Endothelial cell of umbilical vein (primary cell): Measurements from ENCODE around the gene KRT3. TPM values are rescaled to one million over a fixed set of nuclear protein-coding genes. Genes with fewer than 3 reads are reported as not detected.

Experiments used
- BruUV-seq: library from RNA; stranded (reverse); fragments of 400-500 nt; replicated peaks from 2 replicates; lab custom pipeline; 2021; lab: Mats Ljungman, UMichigan
- CTCF ChIA-PET: fragments of 300-600, 350-600 bp; sonication (Branson Sonifier 250); formaldehyde crosslinking; loops from one replicate; lab custom pipeline; 2021; ENCODE audit warnings: antibody characterized with exemption, inconsistent platforms; lab: Charles Lee
- POLR2A ChIA-PET: fragments of 300-600, 350-600 bp; sonication (Branson Sonifier 250); formaldehyde crosslinking; loops from one replicate; lab custom pipeline; 2021; ENCODE audit warnings: antibody characterized with exemption, inconsistent platforms; lab: Charles Lee
- DNase-seq: peaks from one replicate; pipeline ENCODE4 v3.0.0-alpha.2; 2011; ENCODE audit warnings: low read depth, low spot score
- FAIRE-seq: peaks from 2 replicates; lab custom pipeline; 2011; peaks lifted over from hg19 to GRCh38; lab: Jason Lieb, UNC
- H2AFZ ChIP-seq: 2 replicates; pipeline ENCODE4 v1.6.0; 2012; ENCODE audit warnings: low read depth, low read length, control low read depth, inconsistent platforms
- H3K27ac ChIP-seq: 2 replicates; pipeline ENCODE4 v1.5.1; 2011; ENCODE audit warnings: low read depth, mild to moderate bottlenecking, control low read depth, low read length, moderate library complexity; ENCODE audit not compliant: insufficient read depth
- H3K27me3 ChIP-seq, 2 experiments: 2 replicates each; pipeline versions ENCODE4 v1.6.0 to v1.6.1; 2011; ENCODE audit warnings: low read length in 2 of 2, mixed read lengths in 1 of 2; ENCODE audit not compliant: control insufficient read depth in 2 of 2, insufficient read depth in 2 of 2
- H3K36me3 ChIP-seq, 2 experiments: 2 replicates in 1 of 2; 3 replicates in 1 of 2; pipeline ENCODE4 v1.5.1; 2011; ENCODE audit warnings: low read length in 2 of 2, mild to moderate bottlenecking in 1 of 2, moderate library complexity in 1 of 2; ENCODE audit not compliant: control insufficient read depth in 2 of 2, insufficient read depth in 2 of 2; ENCODE audit errors: extremely low read depth in 1 of 2
- H3K4me1 ChIP-seq: 3 replicates; pipeline ENCODE4 v1.5.1; 2011; ENCODE audit warnings: mild to moderate bottlenecking, low read length; ENCODE audit not compliant: control insufficient read depth, insufficient read depth; ENCODE audit errors: extremely low read depth
- H3K4me2 ChIP-seq: 2 replicates; pipeline ENCODE4 v1.6.1; 2011; ENCODE audit warnings: low read length, control low read depth, mixed read lengths; ENCODE audit not compliant: insufficient read depth
- H3K4me3 ChIP-seq, 3 experiments: fragments of 200-600 bp in 1 of 3; sonication (generic), shearing (Covaris generic) in 1 of 3; replicated peaks in 1 of 3; 2 replicates each; pipeline ENCODE4 v1.5.1; 2011 to 2016; ENCODE audit warnings: control low read depth in 3 of 3, low read length in 3 of 3, mild to moderate bottlenecking in 2 of 3, inconsistent platforms in 1 of 3, low read depth in 1 of 3, moderate library complexity in 1 of 3; ENCODE audit not compliant: insufficient read depth in 1 of 3
- H3K79me2 ChIP-seq: 2 replicates; pipeline ENCODE4 v1.6.0; 2012; ENCODE audit warnings: low read length, inconsistent platforms; ENCODE audit not compliant: control insufficient read depth, insufficient read depth
- H3K9ac ChIP-seq: replicated peaks from 2 replicates; pipeline ENCODE3; 2011; ENCODE audit warnings: low read length, control low read depth; ENCODE audit not compliant: insufficient read depth; ENCODE audit errors: extremely low read depth
- H3K9me1 ChIP-seq: replicated peaks from 3 replicates; pipeline ENCODE4 v1.6.0; 2011; ENCODE audit warnings: mild to moderate bottlenecking, low read length; ENCODE audit not compliant: control insufficient read depth, insufficient read depth; ENCODE audit errors: extremely low read depth
- H3K9me3 ChIP-seq: replicated peaks from 2 replicates; pipeline ENCODE4 v1.5.1; 2012; ENCODE audit warnings: low read length, inconsistent platforms; ENCODE audit not compliant: control insufficient read depth, insufficient read depth
- H4K20me1 ChIP-seq: replicated peaks from 2 replicates; pipeline ENCODE3; 2011; ENCODE audit warnings: mild to moderate bottlenecking, low read length; ENCODE audit not compliant: control insufficient read depth, insufficient read depth; ENCODE audit errors: extremely low read depth
- EZH2 ChIP-seq: IDR thresholded peaks from 2 replicates; pipeline ENCODE4 v1.6.1; 2012; ENCODE audit warnings: borderline replicate concordance, low read depth, mild to moderate bottlenecking, moderate library complexity, low read length, inconsistent platforms; ENCODE audit not compliant: severe bottlenecking
- FOS ChIP-seq: IDR thresholded peaks from 2 replicates; pipeline ENCODE4 v1.6.1; 2011; ENCODE audit warnings: mild to moderate bottlenecking, low read length, moderate library complexity, borderline replicate concordance; ENCODE audit not compliant: insufficient read depth
- GATA2 ChIP-seq: IDR thresholded peaks from 2 replicates; pipeline ENCODE4 v1.7.0; 2011; ENCODE audit warnings: low read depth, mild to moderate bottlenecking, moderate library complexity, mixed read lengths, low read length; ENCODE audit not compliant: insufficient read length, insufficient read depth
- JUN ChIP-seq: IDR thresholded peaks from 2 replicates; pipeline ENCODE4 v1.6.1; 2011; ENCODE audit warnings: borderline replicate concordance, low read depth; ENCODE audit not compliant: insufficient read length, insufficient read depth
- MYC ChIP-seq: IDR thresholded peaks from one replicate; pipeline ENCODE4 v1.6.1; 2011; ENCODE audit warnings: mild to moderate bottlenecking, low read depth, low read length
- POLR2A ChIP-seq: IDR thresholded peaks from 2 replicates; pipeline ENCODE4 v1.6.1; 2012; ENCODE audit warnings: low read depth, mild to moderate bottlenecking, control low read depth, low read length
- POLR2AphosphoS5 ChIP-seq: IDR thresholded peaks from 2 replicates; pipeline ENCODE4 v1.6.1; 2012; ENCODE audit warnings: low read depth, mild to moderate bottlenecking, control low read depth, low read length, moderate library complexity; ENCODE audit not compliant: insufficient read depth
- dilution Hi-C: fragments of 300-500 bp; cut with MboI; formaldehyde crosslinking; loops from one replicate; pipeline ENCODE4 v1.15.0; 2019; ENCODE audit warnings: low sequenced_read_pairs; ENCODE audit not compliant: extremely low pct_ligation_motif_present
- intact Hi-C: fragments of 100-400 bp; cut with micrococcal nuclease; formaldehyde crosslinking; loops from one replicate; pipeline ENCODE4 v1.10.0; 2022
- polyA plus RNA-seq, 4 experiments: library from polyadenylated mRNA; depleted of rRNA in 3 of 4; stranded (reverse) in 3 of 4; unstranded in 1 of 4; fragments of >200 nt; gene quantifications; 2 replicates each; pipeline versions ENCODE4 v1.2.1 to v1.2.3, GENCODE V29; 2011 to 2012; ENCODE audit warnings: missing spikeins in 1 of 4
- total RNA-seq: library from RNA; stranded (reverse); gene quantifications from 2 replicates; pipeline ENCODE4 v1.2.3, GENCODE V29; 2021
- TF ChIP-seq, protein P1 (sequence below), 2 donors: IDR thresholded peaks; 1 replicate in 1 of 2; 2 replicates in 1 of 2; pipeline ENCODE4 v1.5.1; 2011; ENCODE audit warnings: low read length in 2 of 2, mild to moderate bottlenecking in 2 of 2, moderate library complexity in 2 of 2, control low read depth in 1 of 2, inconsistent platforms in 1 of 2, low read depth in 1 of 2; ENCODE audit not compliant: insufficient read depth in 1 of 2; ENCODE audit errors: extremely low read depth in 1 of 2
- TF ChIP-seq, protein P2 (sequence below): IDR thresholded peaks from 2 replicates; pipeline ENCODE4 v1.6.1; 2011; ENCODE audit not compliant: insufficient read depth, insufficient read length

The KRT3 gene
- total and polyA plus RNA-seq, 2 donors (not counting 3 experiments of a cell fraction or from before 2014, with no cell fraction given) = not detected

DNA sequence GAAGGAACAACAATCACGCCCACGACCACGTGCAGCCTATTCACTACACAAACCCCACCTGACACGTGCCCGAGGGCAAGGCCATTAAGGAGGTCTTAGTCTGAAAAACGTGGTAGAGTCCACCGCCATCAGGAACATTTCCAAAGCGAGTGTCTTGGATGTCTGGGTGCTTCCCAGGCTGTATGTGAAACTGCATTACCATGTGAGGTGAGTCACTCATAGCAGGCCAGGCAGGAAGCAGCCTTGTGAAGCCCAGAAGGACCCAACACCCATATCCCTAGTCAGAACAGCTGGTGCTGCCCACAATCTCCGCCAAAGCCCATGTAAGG lies 41.5 kb upstream of the KRT3 start:
- Histone ChIP-seq H3K4me3 (no peak overlapping the region), H3K4me1 (peaks cover 4% of the 10 kb centered on the region), H2AFZ (no peak overlapping the region), H3K27ac (no peak overlapping the region), H4K20me1 (no peaks in the 10 kb centered on the region), H3K4me2 (no peak overlapping the region), H3K9me1 (no peaks in the 10 kb centered on the region), H3K9ac (no peak overlapping the region), H3K27me3 (no peaks in the 10 kb centered on the region), H3K36me3 (no peaks in the 10 kb centered on the region), H3K79me2 (no peaks in the 10 kb centered on the region), H3K9me3 (no peaks in the 10 kb centered on the region)
- intact Hi-C loops = no loop called here
- ChIA-PET POLR2A (no interaction called here), CTCF (no interaction called here)
- dilution Hi-C loops = no loop called here
- DNase-seq (peak; percentile 23), FAIRE-seq (peak; percentile 40)
- TF ChIP-seq FOS = peak; percentile 60
- no peak for TF ChIP-seq EZH2
- no TSS peak for BruUV-seq

DNA sequence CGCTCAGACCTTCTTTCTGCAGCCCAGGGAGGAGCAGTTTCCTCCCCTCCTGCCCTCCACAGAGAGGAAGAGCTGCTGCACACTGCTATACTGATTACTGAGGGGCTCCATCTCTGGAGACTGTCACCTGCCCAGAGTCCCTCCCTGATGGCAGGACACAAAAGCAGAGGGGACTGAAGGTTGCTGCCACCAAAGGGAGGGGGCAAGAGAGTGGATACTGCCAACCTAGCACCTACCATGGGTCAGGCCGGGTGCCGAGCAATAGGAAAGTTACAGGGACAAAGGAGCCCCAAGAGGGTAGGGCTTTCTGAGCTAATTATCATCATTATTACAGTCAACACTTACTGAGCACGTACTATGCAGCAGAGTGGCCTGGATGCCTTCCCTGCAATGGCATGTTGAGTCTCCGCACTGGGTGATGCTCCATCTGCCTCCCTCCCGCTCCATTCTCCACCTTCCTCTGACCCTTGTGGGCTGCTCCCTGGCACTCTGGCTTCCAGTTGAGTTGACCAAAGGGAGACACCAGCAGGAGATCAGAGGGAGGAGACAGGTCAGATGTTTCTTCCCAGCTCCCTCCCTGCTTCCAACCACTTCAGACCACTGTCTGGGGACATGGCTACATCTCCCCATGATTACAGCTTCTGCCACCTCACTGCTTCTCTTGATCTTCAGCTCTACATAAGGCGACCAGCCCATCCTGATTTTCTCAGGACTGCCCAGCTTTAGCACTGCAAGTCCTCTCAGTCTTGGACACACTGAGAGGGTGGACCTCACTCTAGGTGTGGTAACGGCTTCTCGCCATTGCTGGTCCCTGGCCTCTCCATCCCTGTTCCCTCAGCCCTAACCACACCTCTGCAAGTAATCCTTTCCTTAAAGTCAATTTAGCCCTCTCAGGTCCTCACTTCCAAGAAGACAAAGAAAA lies 40.8 kb upstream of the KRT3 start:
- H3K27me3 ChIP-seq = no peaks in the 10 kb centered on the region
- intact Hi-C loops = no loop called here
- dilution Hi-C loops = no loop called here
- CTCF ChIA-PET = no interaction called here
- H4K20me1 ChIP-seq = no peaks in the 10 kb centered on the region
- H3K79me2 ChIP-seq = no peaks in the 10 kb centered on the region
- no peak overlapping the region for H2AFZ ChIP-seq
- no peaks in the 10 kb centered on the region for H3K36me3 ChIP-seq
- DNase-seq = no peak
- peaks cover 4% of the 10 kb centered on the region for H3K4me1 ChIP-seq
- H3K9me3 ChIP-seq = no peaks in the 10 kb centered on the region
- BruUV-seq = no TSS peak
- POLR2A ChIA-PET = no interaction called here
- no peak overlapping the region for H3K9ac ChIP-seq
- H3K9me1 ChIP-seq = no peaks in the 10 kb centered on the region
- H3K4me3 ChIP-seq = no peak overlapping the region
- H3K4me2 ChIP-seq = no peak overlapping the region
- no peak for FAIRE-seq
- TF ChIP-seq EZH2 = no peak
- no peak for TF ChIP-seq JUN
- TF ChIP-seq, protein P1, sequence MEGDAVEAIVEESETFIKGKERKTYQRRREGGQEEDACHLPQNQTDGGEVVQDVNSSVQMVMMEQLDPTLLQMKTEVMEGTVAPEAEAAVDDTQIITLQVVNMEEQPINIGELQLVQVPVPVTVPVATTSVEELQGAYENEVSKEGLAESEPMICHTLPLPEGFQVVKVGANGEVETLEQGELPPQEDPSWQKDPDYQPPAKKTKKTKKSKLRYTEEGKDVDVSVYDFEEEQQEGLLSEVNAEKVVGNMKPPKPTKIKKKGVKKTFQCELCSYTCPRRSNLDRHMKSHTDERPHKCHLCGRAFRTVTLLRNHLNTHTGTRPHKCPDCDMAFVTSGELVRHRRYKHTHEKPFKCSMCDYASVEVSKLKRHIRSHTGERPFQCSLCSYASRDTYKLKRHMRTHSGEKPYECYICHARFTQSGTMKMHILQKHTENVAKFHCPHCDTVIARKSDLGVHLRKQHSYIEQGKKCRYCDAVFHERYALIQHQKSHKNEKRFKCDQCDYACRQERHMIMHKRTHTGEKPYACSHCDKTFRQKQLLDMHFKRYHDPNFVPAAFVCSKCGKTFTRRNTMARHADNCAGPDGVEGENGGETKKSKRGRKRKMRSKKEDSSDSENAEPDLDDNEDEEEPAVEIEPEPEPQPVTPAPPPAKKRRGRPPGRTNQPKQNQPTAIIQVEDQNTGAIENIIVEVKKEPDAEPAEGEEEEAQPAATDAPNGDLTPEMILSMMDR (IDR thresholded peaks at IDR 0.05; ENCODE audit: extremely low read depth in 1 of 2, insufficient read depth in 1 of 2, low read depth in 1 of 2, low read length in 2 of 2) = no peak
- TF ChIP-seq MYC = no peak
- TF ChIP-seq, protein P2, sequence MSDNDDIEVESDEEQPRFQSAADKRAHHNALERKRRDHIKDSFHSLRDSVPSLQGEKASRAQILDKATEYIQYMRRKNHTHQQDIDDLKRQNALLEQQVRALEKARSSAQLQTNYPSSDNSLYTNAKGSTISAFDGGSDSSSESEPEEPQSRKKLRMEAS = no peak
- TF ChIP-seq GATA2 = no peak
- no peak for TF ChIP-seq POLR2A
- TF ChIP-seq FOS = no peak
- TF ChIP-seq POLR2AphosphoS5 = no peak
- H3K27ac ChIP-seq = no peak overlapping the region
